Measurements from ENCODE around the gene STRIP1.

- TF ChIP-seq, protein P1, sequence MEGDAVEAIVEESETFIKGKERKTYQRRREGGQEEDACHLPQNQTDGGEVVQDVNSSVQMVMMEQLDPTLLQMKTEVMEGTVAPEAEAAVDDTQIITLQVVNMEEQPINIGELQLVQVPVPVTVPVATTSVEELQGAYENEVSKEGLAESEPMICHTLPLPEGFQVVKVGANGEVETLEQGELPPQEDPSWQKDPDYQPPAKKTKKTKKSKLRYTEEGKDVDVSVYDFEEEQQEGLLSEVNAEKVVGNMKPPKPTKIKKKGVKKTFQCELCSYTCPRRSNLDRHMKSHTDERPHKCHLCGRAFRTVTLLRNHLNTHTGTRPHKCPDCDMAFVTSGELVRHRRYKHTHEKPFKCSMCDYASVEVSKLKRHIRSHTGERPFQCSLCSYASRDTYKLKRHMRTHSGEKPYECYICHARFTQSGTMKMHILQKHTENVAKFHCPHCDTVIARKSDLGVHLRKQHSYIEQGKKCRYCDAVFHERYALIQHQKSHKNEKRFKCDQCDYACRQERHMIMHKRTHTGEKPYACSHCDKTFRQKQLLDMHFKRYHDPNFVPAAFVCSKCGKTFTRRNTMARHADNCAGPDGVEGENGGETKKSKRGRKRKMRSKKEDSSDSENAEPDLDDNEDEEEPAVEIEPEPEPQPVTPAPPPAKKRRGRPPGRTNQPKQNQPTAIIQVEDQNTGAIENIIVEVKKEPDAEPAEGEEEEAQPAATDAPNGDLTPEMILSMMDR (IDR thresholded peaks at IDR 0.05), result no peak
- no peak for TF ChIP-seq POLR2AphosphoS5 (IDR thresholded peaks at IDR 0.05; ENCODE audit: insufficient read depth in 1 of 2, low read depth in 1 of 2)
Measured at GRCh38 chr1:110012100-110012780, 22.2 kb upstream of the STRIP1 start.

All from vagina (tissue), 2 donors.